HG03457 (cell line): ENCODE data around the gene INPP5F.
"Not testable (repeated sequence)": the region's sequence is repeated elsewhere in the genome, so short reads cannot be mapped to it uniquely, and the experiment has no call there.

Source experiments
- ATAC-seq: cut with Tn5 transposase; IDR thresholded peaks from one replicate; pipeline ENCODE4 v1.9.1; 2021; ENCODE audit warnings: moderate number of reproducible peaks; ENCODE audit not compliant: unreplicated experiment

Gene INPP5F

GRCh38 chr10:119772334-119772733 is 46.5 kb downstream of the INPP5F start:
- no peak for ATAC-seq

- not testable (repeated sequence) for ATAC-seq
Measured at GRCh38 chr10:119773041-119773440, 47.2 kb downstream of the INPP5F start.

GRCh38 chr10:119775529-119775928 is 49.7 kb downstream of the INPP5F start:
- no peak for ATAC-seq

- no peak for ATAC-seq
Measured at GRCh38 chr10:119776536-119776935, 50.7 kb downstream of the INPP5F start.

GRCh38 chr10:119777686-119778085 is 51.8 kb downstream of the INPP5F start:
- ATAC-seq: no peak

GRCh38 chr10:119778776-119779445 is 53.1 kb downstream of the INPP5F start:
- no peak for ATAC-seq

- ATAC-seq: no peak
Measured at GRCh38 chr10:119780879-119781480, 55.1 kb downstream of the INPP5F start.

GRCh38 chr10:119781498-119781897 is 55.6 kb downstream of the INPP5F start:
- no peak for ATAC-seq

GRCh38 chr10:119782981-119783664 is 57.3 kb downstream of the INPP5F start:
- ATAC-seq: no peak

GRCh38 chr10:119783665-119784027 is 57.8 kb downstream of the INPP5F start:
- ATAC-seq: no peak

- no peak for ATAC-seq
Measured at GRCh38 chr10:119784340-119785067, 58.7 kb downstream of the INPP5F start.

- no peak for ATAC-seq
Measured at GRCh38 chr10:119786117-119786769, 60.4 kb downstream of the INPP5F start.

- not testable (repeated sequence) for ATAC-seq
Measured at GRCh38 chr10:119795101-119795500, 69.3 kb downstream of the INPP5F start.

GRCh38 chr10:119796039-119796438 is 70.2 kb downstream of the INPP5F start:
- ATAC-seq: no peak

- ATAC-seq: no peak
Measured at GRCh38 chr10:119801176-119801575, 75.3 kb downstream of the INPP5F start.

- no peak for ATAC-seq
Measured at GRCh38 chr10:119801998-119802538, 76.2 kb downstream of the INPP5F start.

GRCh38 chr10:119803264-119803663 is 77.4 kb downstream of the INPP5F start:
- no peak for ATAC-seq

- no peak for ATAC-seq
Measured at GRCh38 chr10:119805702-119806230, 79.9 kb downstream of the INPP5F start.

- no peak for ATAC-seq
Measured at GRCh38 chr10:119806334-119807130, 80.7 kb downstream of the INPP5F start.
